NOMO-1 treated with dmso at 0.1 percent for 144 hours (cell line): ENCODE measurements around the gene MRPL27.
A peak's percentile ranks its signal among the peaks of the same experiment; 100 is the strongest.
"Not testable (repeated sequence)": the region's sequence is repeated elsewhere in the genome, so short reads cannot be mapped to it uniquely, and the experiment has no call there.

Source experiments
- DNase-seq: peaks from one replicate; lab custom pipeline; 2025; ENCODE audit not compliant: unreplicated experiment; lab: John Stamatoyannopoulos, UW

MRPL27 gene

GRCh38 chr17:50347117-50347893, 25.7 kb downstream of the MRPL27 start:
- no peak for DNase-seq

GRCh38 chr17:50346313-50347116, 26.5 kb downstream of the MRPL27 start:
- peak; percentile 16 for DNase-seq

DNA sequence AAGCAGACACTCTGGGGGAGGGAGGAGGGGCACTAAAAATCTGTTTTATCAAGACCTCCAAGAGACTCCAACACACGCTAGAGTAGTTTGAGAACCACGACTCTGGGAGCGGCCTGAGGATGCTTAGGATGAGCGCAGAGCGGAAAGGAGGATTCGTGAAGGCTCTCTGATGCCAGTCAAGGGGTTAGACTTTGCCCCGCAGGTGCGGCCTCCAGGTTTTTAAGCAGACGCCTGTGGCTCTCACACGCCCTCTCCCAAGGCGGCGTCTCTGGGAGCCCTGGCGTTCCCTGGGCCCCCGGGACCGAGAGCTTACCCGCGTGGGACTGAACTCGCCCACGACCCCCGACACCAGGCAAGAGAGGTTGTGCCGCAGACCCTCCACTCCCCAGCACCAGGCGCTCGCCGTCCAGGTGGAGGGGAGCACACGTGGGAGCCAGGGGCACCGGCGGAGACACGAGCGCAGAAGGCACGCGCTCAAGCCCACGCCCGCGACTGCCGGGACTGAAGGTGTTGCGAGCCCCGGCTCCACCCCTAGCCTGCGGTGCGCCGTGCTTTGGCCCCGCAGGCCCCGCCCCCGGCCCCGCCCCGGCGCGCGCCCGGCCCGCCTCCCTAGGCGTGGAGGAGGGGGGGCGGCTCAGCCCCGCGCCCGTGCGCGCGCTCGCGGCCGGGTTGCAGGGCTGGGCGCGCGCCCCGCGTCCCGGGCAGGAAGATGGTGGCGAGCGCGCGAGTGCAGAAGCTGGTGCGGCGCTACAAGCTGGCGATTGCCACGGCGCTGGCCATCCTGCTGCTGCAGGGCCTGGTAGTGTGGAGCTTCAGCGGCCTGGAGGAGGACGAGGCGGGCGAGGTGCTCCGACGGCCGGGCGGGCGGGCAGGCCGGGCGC, 27.3 kb downstream of the MRPL27 start, which contains the start of gene XYLT2:
Gene XYLT2, plus strand, starts transcription at position 695 of the 881 bp plus-strand sequence. Its CDS starts 15 bp downstream, at position 710.
- peak; percentile 71 for DNase-seq

DNA sequence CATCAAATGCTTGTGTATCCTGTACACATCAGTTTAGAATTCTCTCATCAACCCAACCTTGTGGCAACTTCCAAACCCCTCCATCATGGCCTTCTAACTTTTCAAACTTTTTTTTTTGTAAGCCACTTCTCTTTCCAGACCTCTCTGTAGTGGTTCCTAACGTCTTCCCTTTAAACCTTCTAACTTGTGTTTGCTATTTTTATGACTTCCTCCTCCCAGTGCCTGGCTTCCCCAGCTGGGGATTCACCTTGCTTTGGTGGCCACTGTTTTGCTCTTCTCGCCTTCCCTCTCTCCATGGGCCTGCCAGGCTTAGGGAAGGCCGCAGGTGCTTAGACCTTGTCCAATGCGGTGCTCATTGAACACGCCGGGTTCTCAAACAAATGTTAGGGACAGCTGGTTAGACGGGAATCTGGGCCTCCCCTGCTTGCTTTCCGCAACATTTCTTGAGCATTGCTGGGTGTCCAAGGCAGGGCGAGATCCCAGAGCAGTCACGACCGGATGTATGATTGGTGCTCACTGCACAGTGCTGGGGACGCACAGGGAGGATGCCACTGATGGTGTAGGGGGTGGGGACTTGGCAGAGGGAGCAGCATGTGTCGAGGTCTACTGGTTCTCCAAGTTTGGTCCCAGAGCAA, 28.1 kb downstream of the MRPL27 start:
- peak; percentile 18 for DNase-seq

DNA sequence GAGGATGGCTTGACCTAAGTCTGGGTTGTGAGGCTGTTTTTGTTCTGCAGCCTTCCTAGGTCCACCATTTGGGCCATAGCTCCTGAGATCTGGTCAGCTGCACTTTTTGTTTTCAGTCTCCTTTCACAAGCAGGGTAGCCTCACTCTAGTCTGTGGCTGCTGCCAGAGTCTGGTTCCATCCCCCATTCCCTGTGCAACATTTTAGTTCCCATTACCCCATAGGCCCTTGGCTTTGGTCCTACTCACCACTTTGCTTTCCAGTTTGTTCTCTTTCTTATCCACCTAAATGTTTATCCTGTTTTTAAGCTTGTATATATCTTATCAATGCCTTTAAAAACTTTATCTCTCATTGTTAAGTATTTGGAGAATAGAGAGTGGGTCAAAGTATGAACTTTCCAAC, 33.6 kb downstream of the MRPL27 start:
- DNase-seq = no peak

- no peak for DNase-seq
Observed at GRCh38 chr17:50338645-50339044, 34.3 kb downstream of the MRPL27 start.

- DNase-seq = no peak
Observed at GRCh38 chr17:50337956-50338355, 35.0 kb downstream of the MRPL27 start.

DNA sequence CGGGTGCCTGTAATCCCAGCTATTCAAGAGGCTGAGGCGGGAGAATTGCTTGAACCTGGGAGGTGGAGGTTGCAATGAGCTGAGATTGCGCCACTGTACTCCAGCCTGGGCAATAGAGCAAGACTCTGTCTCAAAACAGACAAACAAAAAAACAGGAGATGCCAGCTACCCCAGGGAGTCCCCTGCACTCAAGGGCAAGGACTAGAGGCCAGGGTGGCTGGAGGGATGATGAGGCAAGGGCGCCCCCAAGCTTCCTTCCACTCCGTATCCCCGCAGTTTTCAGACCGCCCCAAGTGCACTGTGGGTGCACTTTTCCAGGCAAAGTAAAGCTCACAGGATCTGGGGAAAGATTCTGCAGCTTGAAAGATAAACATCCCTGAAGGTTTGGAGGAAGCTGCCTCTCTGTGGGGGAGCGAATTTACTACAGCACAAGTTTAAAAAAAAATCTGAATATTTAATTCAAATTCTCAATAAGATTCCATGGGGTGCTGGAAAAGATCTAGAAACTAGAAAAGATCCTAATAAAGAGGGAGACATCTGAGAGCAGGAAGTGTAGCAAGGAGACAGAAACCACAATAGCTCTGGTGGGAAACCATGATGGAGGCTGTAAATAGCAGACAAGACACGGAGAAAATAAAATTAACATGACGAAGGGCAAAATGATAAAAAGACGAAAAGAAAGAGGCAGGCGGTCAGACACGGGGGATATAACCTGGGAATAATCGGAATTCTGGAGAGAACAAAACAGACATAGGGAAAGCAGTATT, 39.5 kb downstream of the MRPL27 start:
- DNase-seq = not testable (repeated sequence)

DNA sequence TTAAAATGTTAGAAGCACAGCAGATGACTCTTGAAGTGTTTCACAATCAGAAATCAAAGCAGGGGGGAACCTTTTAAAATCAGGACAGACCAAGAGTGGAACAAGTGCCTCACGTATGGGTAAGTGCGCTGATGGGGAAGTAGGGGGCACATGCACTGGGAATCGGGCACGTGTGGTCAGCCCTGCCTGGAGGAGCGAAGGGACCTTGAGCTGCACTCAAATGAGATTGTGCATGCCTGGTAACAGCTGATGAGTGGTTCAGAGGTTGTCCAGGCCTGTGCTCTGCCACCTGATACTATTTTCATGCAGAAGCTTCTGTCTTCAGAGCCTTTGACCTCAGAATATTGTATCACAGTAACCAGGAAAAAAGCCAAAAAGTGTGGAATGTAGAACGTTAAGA, 40.8 kb downstream of the MRPL27 start:
- DNase-seq = peak; percentile 2

GRCh38 chr17:50331085-50331791, 41.7 kb downstream of the MRPL27 start:
- DNase-seq = no peak

DNA sequence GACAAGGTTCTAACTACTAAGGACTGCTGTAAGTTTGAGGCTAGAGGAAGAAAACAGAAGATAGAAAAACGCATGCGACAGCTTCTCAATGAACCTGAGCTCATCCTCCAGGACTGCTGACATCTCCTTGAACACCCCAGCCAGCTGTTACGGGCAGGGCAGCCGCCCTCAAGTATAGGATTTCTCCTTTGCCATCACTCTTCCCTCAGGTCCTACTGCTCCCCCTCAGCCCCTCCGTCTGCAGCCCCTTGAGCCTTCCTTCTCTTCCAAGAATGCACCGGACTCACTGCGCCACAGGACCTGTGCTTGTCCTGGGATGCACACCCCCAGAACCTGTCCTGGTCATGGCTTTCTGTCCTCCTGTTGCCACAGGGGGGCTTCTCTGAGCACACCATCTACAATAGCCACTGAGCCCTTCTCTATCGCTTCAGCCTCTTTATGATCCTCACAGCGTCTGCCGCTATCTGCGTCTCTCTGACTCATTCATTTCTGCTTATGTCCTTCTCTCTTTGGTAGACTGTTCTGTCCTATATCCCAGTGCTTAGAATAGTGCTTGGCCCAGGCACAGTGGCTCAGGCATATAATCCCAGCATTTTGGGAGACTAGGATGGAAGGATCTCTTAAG, 42.7 kb downstream of the MRPL27 start:
- DNase-seq = no peak

- no peak for DNase-seq
Observed at GRCh38 chr17:50329716-50330115, 43.3 kb downstream of the MRPL27 start.

GRCh38 chr17:50328363-50329325, 44.3 kb downstream of the MRPL27 start:
- no peak for DNase-seq

GRCh38 chr17:50326831-50327364, 46.1 kb downstream of the MRPL27 start:
- no peak for DNase-seq

DNA sequence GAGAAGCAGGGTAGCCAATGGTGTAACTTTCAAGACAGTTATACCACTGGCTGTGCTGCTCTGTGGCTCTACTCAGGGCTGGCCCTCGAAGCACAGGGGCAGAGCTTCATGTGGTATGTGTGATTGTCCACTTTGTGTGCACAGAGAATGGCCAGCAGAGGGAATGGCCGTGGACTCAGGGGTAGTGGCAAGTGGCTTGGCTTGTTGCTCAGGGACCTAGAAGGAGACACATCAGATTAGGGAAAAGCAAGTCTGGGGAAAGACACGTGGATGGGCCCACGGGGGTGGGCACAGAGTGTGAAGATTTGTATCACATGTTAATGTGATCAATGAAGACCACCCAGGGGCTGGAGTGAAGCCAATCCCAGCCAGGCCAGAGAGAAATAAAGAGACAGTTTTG, 47.1 kb downstream of the MRPL27 start:
- DNase-seq = no peak

DNA sequence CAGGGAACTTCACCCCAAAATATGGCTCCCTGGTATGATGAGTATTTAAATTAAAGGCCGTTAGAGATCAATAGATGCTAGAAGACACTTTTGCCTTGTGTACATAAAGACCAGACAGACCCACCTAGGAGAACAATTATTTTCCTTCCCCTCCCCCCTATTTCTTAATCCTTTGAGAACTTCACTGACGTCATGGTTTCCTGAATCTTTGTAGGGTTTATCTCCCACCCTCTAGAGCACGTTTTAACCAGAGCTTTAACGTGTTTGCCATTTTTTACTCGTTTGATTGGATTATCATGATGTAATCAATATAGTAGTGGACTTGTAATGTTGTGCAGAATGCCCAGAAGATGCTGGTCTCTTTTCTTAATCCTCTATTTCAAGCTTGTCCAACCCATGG, 49.9 kb downstream of the MRPL27 start:
- no peak for DNase-seq

DNA sequence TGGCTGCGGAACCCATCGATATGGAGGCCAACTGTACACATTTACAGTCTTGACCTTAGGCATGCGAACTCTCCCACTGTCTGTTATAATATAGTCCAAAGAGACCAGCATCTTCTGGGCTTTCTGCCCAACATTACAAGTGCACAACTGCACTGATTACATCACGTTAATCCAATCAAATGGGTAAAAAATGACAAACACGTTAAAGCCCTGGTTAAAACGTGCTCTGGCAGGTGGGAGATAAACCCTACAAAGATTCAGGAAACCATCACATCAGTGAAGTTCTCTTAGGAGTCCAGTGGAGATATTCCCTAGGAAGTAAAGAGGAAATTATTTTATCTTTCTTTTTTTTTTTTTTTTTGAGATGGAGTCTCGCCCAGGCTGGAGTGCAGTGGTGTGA, 50.7 kb downstream of the MRPL27 start:
- no peak for DNase-seq
